ENCODE measurements around the gene PLSCR3. TPM values are rescaled to one million over a fixed set of nuclear protein-coding genes. Genes with fewer than 3 reads are reported as not detected.

The PLSCR3 gene
- total RNA-seq, 1 experiment from 2014 or later: 21.9 TPM

DNA sequence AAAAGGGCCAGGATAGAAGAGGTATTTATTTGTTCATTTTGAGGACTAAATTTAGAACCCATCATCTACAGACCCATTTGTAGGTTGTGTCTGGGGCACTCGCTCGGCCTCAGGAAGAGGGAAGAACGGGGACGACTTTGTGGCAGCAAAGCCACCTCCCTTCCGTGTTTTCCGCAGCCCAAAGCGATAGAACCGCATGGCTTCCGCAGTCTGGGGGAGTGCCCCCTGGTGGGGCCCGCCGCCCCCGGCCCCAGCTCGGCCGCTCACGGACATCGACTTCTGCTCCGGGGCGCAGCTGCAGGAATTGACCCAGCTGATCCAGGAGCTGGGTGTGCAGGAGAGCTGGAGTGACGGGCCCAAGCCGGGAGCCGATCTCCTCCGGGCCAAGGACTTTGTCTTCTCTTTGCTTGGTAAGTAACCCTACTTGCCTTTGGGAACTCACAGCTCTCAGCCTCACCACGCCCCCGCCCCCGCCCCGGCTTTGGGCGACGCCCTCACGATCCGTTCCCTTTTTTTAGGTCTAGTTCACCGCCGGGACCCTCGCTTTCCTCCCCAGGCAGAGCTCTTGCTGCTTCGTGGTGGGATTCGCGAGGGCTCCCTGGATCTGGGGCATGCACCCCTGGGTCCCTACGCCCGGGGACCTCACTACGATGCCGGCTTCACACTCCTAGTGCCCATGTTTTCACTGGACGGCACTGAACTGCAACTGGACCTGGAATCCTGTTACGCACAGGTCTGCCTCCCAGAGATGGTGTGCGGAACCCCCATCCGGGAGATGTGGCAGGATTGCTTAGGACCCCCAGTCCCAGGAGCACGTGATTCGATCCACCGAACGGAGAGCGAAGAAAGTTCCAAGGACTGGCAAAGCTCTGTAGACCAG, 41.6 kb upstream of the PLSCR3 start:
- DNase-seq: peak; percentile 47
- CTCF ChIA-PET: interaction anchor here (0.6 to 2.9 kb wide), 7 partner anchors 32 to 125 kb away, joined by 3 to 13 read pairs (median 3); partner anchors contain the start of genes SENP3, TMEM256 and ZBTB4
- intact Hi-C loops (cut with micrococcal nuclease; ENCODE audit: unreplicated experiment): loop anchor here (5.0 kb wide), 3 partner anchors 41 to 126 kb away; partner anchors contain the start of genes KCTD11, SENP3 and ZBTB4
- Mint-ChIP-seq H3K27me3 (ENCODE audit: unreplicated experiment) (peaks cover 31% of the 10 kb centered on the region), H3K4me3 (ENCODE audit: low read depth, unreplicated experiment) (peak overlapping the region; percentile 75), H3K36me3 (ENCODE audit: insufficient read depth, unreplicated experiment) (peaks cover 38% of the 10 kb centered on the region), H3K4me1 (ENCODE audit: low read depth, unreplicated experiment) (peaks cover 7% of the 10 kb centered on the region), H3K9me3 (ENCODE audit: low read depth, unreplicated experiment) (no peaks in the 10 kb centered on the region), H3K27ac (ENCODE audit: unreplicated experiment) (peak overlapping the region; percentile 69)
- BruUV-seq (replicated peaks): TSS peak; percentile 81
- TF ChIP-seq, protein P1, sequence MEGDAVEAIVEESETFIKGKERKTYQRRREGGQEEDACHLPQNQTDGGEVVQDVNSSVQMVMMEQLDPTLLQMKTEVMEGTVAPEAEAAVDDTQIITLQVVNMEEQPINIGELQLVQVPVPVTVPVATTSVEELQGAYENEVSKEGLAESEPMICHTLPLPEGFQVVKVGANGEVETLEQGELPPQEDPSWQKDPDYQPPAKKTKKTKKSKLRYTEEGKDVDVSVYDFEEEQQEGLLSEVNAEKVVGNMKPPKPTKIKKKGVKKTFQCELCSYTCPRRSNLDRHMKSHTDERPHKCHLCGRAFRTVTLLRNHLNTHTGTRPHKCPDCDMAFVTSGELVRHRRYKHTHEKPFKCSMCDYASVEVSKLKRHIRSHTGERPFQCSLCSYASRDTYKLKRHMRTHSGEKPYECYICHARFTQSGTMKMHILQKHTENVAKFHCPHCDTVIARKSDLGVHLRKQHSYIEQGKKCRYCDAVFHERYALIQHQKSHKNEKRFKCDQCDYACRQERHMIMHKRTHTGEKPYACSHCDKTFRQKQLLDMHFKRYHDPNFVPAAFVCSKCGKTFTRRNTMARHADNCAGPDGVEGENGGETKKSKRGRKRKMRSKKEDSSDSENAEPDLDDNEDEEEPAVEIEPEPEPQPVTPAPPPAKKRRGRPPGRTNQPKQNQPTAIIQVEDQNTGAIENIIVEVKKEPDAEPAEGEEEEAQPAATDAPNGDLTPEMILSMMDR (IDR thresholded peaks at IDR 0.05; ENCODE audit: unreplicated experiment): no peak

- Mint-ChIP-seq H3K4me1 (ENCODE audit: low read depth, unreplicated experiment) (no peaks in the 10 kb centered on the region), H3K27ac (ENCODE audit: unreplicated experiment) (no peak overlapping the region), H3K9me3 (ENCODE audit: low read depth, unreplicated experiment) (no peaks in the 10 kb centered on the region), H3K4me3 (ENCODE audit: low read depth, unreplicated experiment) (no peak overlapping the region), H3K36me3 (ENCODE audit: insufficient read depth, unreplicated experiment) (peaks cover 19% of the 10 kb centered on the region), H3K27me3 (ENCODE audit: unreplicated experiment) (no peaks in the 10 kb centered on the region)
- no peak for DNase-seq
- intact Hi-C loops (cut with micrococcal nuclease; ENCODE audit: unreplicated experiment): no loop called here
- no TSS peak for BruUV-seq (replicated peaks)
- CTCF ChIA-PET: interaction anchor here (0.6 kb wide), 1 partner anchor 22 kb away, joined by 7 read pairs; no protein-coding TSS in a partner anchor
- TF ChIP-seq, protein P1 (IDR thresholded peaks at IDR 0.05; ENCODE audit: unreplicated experiment): no peak
Observed at GRCh38 chr17:7432296-7432695, 38.0 kb upstream of the PLSCR3 start.

DNA sequence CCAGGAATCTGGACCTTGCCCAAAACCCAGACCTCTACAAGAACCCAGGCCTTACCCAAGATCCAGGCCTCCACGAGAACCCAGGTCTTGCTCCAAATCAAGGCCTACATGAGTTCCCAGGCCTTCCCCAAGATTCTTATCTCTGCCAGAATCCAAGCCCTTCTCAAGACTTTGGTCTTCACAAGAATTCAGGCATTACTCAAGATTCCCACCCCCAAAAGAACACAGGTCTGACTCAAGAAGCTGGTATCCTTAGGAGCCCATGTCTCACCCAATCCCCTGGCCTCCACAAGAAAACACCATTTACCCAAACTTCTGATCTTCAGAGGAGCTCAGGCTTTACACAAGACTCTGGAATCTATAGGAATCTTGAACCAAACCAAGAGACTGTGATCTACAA, 36.9 kb upstream of the PLSCR3 start:
- TF ChIP-seq, protein P1 (IDR thresholded peaks at IDR 0.05; ENCODE audit: unreplicated experiment): no peak
- intact Hi-C loops (cut with micrococcal nuclease; ENCODE audit: unreplicated experiment): no loop called here
- CTCF ChIA-PET: no interaction called here

DNA sequence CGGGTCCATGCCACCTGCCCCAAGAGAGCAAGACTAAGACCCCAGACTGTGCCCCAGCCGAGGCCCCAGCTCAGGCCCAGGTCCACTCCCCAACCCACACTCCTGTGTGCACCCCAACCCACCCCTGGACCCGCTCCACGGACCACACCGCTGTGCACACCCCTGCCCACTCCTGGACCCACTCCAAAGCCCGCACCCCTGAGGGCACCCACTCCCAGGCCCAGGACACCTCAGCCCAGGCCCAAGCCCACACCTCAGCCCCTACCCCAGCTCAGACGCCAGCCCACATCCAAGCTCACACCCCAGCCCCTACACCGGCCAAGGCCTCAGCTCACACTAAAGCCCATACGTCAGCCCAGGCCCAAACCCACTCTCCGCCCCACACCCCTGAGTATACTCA, 35.4 kb upstream of the PLSCR3 start:
- Mint-ChIP-seq H3K9me3 (ENCODE audit: low read depth, unreplicated experiment) (no peaks in the 10 kb centered on the region), H3K4me3 (ENCODE audit: low read depth, unreplicated experiment) (no peak overlapping the region), H3K27ac (ENCODE audit: unreplicated experiment) (no peak overlapping the region), H3K4me1 (ENCODE audit: low read depth, unreplicated experiment) (no peaks in the 10 kb centered on the region), H3K27me3 (ENCODE audit: unreplicated experiment) (no peaks in the 10 kb centered on the region), H3K36me3 (ENCODE audit: insufficient read depth, unreplicated experiment) (peaks cover 4% of the 10 kb centered on the region)
- BruUV-seq (replicated peaks): no TSS peak
- CTCF ChIA-PET: interaction anchor here (0.5 kb wide), 1 partner anchor 59 kb away, joined by 4 read pairs; no protein-coding TSS in a partner anchor
- DNase-seq: no peak
- intact Hi-C loops (cut with micrococcal nuclease; ENCODE audit: unreplicated experiment): no loop called here
- TF ChIP-seq, protein P1 (IDR thresholded peaks at IDR 0.05; ENCODE audit: unreplicated experiment): no peak

More for the DNA sequence above, 36.9 kb upstream of the PLSCR3 start:
- H3K27ac Mint-ChIP-seq (ENCODE audit: unreplicated experiment): no peak overlapping the region
- no peak for DNase-seq
- no peaks in the 10 kb centered on the region for H3K4me1 Mint-ChIP-seq (ENCODE audit: low read depth, unreplicated experiment)
- H3K27me3 Mint-ChIP-seq (ENCODE audit: unreplicated experiment): no peaks in the 10 kb centered on the region
- BruUV-seq (replicated peaks): no TSS peak
- peaks cover 14% of the 10 kb centered on the region for H3K36me3 Mint-ChIP-seq (ENCODE audit: insufficient read depth, unreplicated experiment)
- H3K9me3 Mint-ChIP-seq (ENCODE audit: low read depth, unreplicated experiment): no peaks in the 10 kb centered on the region
- H3K4me3 Mint-ChIP-seq (ENCODE audit: low read depth, unreplicated experiment): no peak overlapping the region

Measured in Calu3 (cell line).